Endothelial cell of hepatic sinusoid (primary cell): ENCODE data around the gene MANSC4.

ENCODE experiments used
- in situ Hi-C: cut with HindIII; loops from 2 replicates; pipeline ENCODE4 v1.10.0; 2017; ENCODE audit warnings: low sequenced_read_pairs

MANSC4 gene

GRCh38 chr12:27779920-27780611 lies at the start of gene MANSC4, which contains the start of gene KLHL42:
Gene MANSC4, minus strand, starts transcription at chr12:27780236. Its CDS starts 8,960 bp downstream, at chr12:27771276.
Gene KLHL42, plus strand, starts transcription at chr12:27780233. Its CDS starts 98 bp downstream, at chr12:27780331.
- in situ Hi-C loops: no loop called here

GRCh38 chr12:27828196-27828595 lies 48.2 kb upstream of the MANSC4 start:
- in situ Hi-C loops: no loop called here

GRCh38 chr12:27826076-27826475 lies 46.0 kb upstream of the MANSC4 start:
- in situ Hi-C loops: no loop called here

GRCh38 chr12:27824126-27824842 lies 44.2 kb upstream of the MANSC4 start:
- in situ Hi-C loops: loop anchor here (5.0 kb wide), 1 partner anchor 92 kb away; no protein-coding TSS in a partner anchor

GRCh38 chr12:27823038-27823437 lies 43.0 kb upstream of the MANSC4 start:
- in situ Hi-C loops: loop anchor here (5.0 kb wide), 1 partner anchor 91 kb away; no protein-coding TSS in a partner anchor

GRCh38 chr12:27822076-27822712 lies 42.2 kb upstream of the MANSC4 start:
- in situ Hi-C loops: loop anchor here (5.0 kb wide), 1 partner anchor 90 kb away; no protein-coding TSS in a partner anchor

- in situ Hi-C loops: loop anchor here (5.0 kb wide), 1 partner anchor 89 kb away; no protein-coding TSS in a partner anchor
These were observed 41.4 kb upstream of the MANSC4 start for GRCh38 chr12:27821259-27821973.

- in situ Hi-C loops: loop anchor here (5.0 kb wide), 1 partner anchor 88 kb away; no protein-coding TSS in a partner anchor
These were observed 40.5 kb upstream of the MANSC4 start for GRCh38 chr12:27820564-27820963.

GRCh38 chr12:27818401-27818918 lies 38.4 kb upstream of the MANSC4 start:
- in situ Hi-C loops: no loop called here

GRCh38 chr12:27817766-27818165 lies 37.7 kb upstream of the MANSC4 start:
- in situ Hi-C loops: no loop called here

- in situ Hi-C loops: no loop called here
These were observed 35.0 kb upstream of the MANSC4 start for GRCh38 chr12:27814851-27815591.

GRCh38 chr12:27814411-27814810 lies 34.4 kb upstream of the MANSC4 start:
- in situ Hi-C loops: no loop called here

GRCh38 chr12:27812502-27812901 lies 32.5 kb upstream of the MANSC4 start:
- in situ Hi-C loops: no loop called here

GRCh38 chr12:27810756-27811155 lies 30.7 kb upstream of the MANSC4 start:
- in situ Hi-C loops: no loop called here

- in situ Hi-C loops: no loop called here
These were observed 28.8 kb upstream of the MANSC4 start for GRCh38 chr12:27808841-27809240.

- in situ Hi-C loops: no loop called here
These were observed 27.1 kb upstream of the MANSC4 start for GRCh38 chr12:27807063-27807703.

- in situ Hi-C loops: no loop called here
These were observed 26.2 kb upstream of the MANSC4 start for GRCh38 chr12:27806259-27806658.

- in situ Hi-C loops: no loop called here
These were observed 25.2 kb upstream of the MANSC4 start for GRCh38 chr12:27805238-27805637.

GRCh38 chr12:27802936-27803335 lies 22.9 kb upstream of the MANSC4 start:
- in situ Hi-C loops: no loop called here
